OCI-LY1 (cell line): ENCODE data around the gene SMAD3.

Experiments used
- H2AFZ ChIP-seq: fragments of 200-600 bp; sonication (generic), shearing (Covaris generic); 2 replicates; pipeline ENCODE4 v1.6.0; 2014; ENCODE audit warnings: antibody characterized with exemption, mild to moderate bottlenecking, low read length
- H3F3A ChIP-seq: fragments of 200-600 bp; sonication (generic), shearing (Covaris generic); 2 replicates; pipeline ENCODE4 v1.6.0; 2014; ENCODE audit warnings: mild to moderate bottlenecking, antibody characterized with exemption, low read length, moderate library complexity; ENCODE audit not compliant: insufficient read depth
- H3K27ac ChIP-seq: fragments of 200-600 bp; sonication (generic); 2 replicates; pipeline ENCODE4 v1.5.1; 2014; ENCODE audit warnings: low read length, mixed run types, mild to moderate bottlenecking, low read depth; ENCODE audit not compliant: poor library complexity, severe bottlenecking
- H3K27me3 ChIP-seq: fragments of 200-600 bp; sonication (generic); 2 replicates; pipeline ENCODE4 v1.6.0; 2014; ENCODE audit warnings: antibody characterized with exemption, mild to moderate bottlenecking, low read length, moderate library complexity; ENCODE audit not compliant: insufficient read depth
- H3K36me3 ChIP-seq: fragments of 200-600 bp; sonication (generic); 2 replicates; pipeline ENCODE4 v1.6.1; 2014; ENCODE audit warnings: mild to moderate bottlenecking, antibody characterized with exemption, low read length, moderate library complexity, mixed read lengths; ENCODE audit not compliant: insufficient read depth
- H3K4me1 ChIP-seq: fragments of 200-600 bp; sonication (generic); 2 replicates; pipeline ENCODE4 v1.5.1; 2014; ENCODE audit warnings: mild to moderate bottlenecking, low read length, moderate library complexity; ENCODE audit not compliant: insufficient read depth, severe bottlenecking
- H3K4me2 ChIP-seq: fragments of 200-600 bp; sonication (generic), shearing (Covaris generic); 2 replicates; pipeline ENCODE4 v1.6.1; 2014; ENCODE audit warnings: low read length
- H3K4me3 ChIP-seq: fragments of 200-600 bp; sonication (generic); 2 replicates; pipeline ENCODE4 v1.5.1; 2014; ENCODE audit warnings: low read length, low read depth, mild to moderate bottlenecking, mixed read lengths; ENCODE audit not compliant: poor library complexity, severe bottlenecking
- H3K79me2 ChIP-seq: fragments of 200-600 bp; shearing (Covaris generic); 2 replicates; pipeline ENCODE4 v1.6.1; 2016; ENCODE audit warnings: mixed run types, low read length, mixed read lengths; ENCODE audit not compliant: insufficient read depth
- H3K9ac ChIP-seq: fragments of 200-600 bp; sonication (generic), shearing (Covaris generic); 2 replicates; pipeline ENCODE4 v1.6.1; 2014; ENCODE audit warnings: mild to moderate bottlenecking, low read length, mixed read lengths
- H3K9me2 ChIP-seq: fragments of 200-600 bp; sonication (generic), shearing (Covaris generic); 2 replicates; pipeline ENCODE4 v1.6.1; 2014; ENCODE audit warnings: low read depth, mild to moderate bottlenecking, low read length, mixed read lengths
- H3K9me3 ChIP-seq: fragments of 200-600 bp; shearing (Covaris generic); 2 replicates; pipeline ENCODE4 v1.6.1; 2014; ENCODE audit warnings: low read length, mixed read lengths
- H4K20me1 ChIP-seq: fragments of 200-600 bp; sonication (generic), shearing (Covaris generic); 2 replicates; pipeline ENCODE4 v1.6.0; 2016; ENCODE audit warnings: mild to moderate bottlenecking, low read length; ENCODE audit not compliant: insufficient read depth
- CTCF ChIP-seq: fragments of 200-600 bp; sonication (generic), shearing (Covaris generic); IDR thresholded peaks from 2 replicates; pipeline ENCODE4 v1.5.1; 2017; ENCODE audit warnings: mild to moderate bottlenecking, antibody characterized with exemption, low read length, moderate library complexity, mixed read lengths
- EZH2 ChIP-seq: fragments of 200-600 bp; sonication (generic), shearing (Covaris generic); IDR thresholded peaks from 2 replicates; pipeline ENCODE4 v1.8.0; 2017; ENCODE audit warnings: borderline replicate concordance, mixed run types, mild to moderate bottlenecking, antibody characterized with exemption, low read length, moderate library complexity, mixed read lengths

Gene SMAD3

GRCh38 chr15:67048281-67049279, 16.8 kb upstream of the SMAD3 start:
- no peaks in the 10 kb centered on the region for H3K9me3 ChIP-seq
- H3F3A ChIP-seq = no peaks in the 10 kb centered on the region
- TF ChIP-seq EZH2 = no peak
- TF ChIP-seq CTCF = no peak
- H3K36me3 ChIP-seq = no peaks in the 10 kb centered on the region
- no peak overlapping the region for H3K4me3 ChIP-seq
- peaks cover 19% of the 10 kb centered on the region for H3K4me1 ChIP-seq
- no peak overlapping the region for H2AFZ ChIP-seq
- H4K20me1 ChIP-seq = no peaks in the 10 kb centered on the region
- H3K79me2 ChIP-seq = no peaks in the 10 kb centered on the region
- H3K9ac ChIP-seq = no peak overlapping the region
- H3K4me2 ChIP-seq = no peak overlapping the region
- H3K27me3 ChIP-seq = no peaks in the 10 kb centered on the region
- no peak overlapping the region for H3K27ac ChIP-seq
- H3K9me2 ChIP-seq = no peaks in the 10 kb centered on the region

- no peak overlapping the region for H3K27ac ChIP-seq
- H3F3A ChIP-seq = no peaks in the 10 kb centered on the region
- no peaks in the 10 kb centered on the region for H4K20me1 ChIP-seq
- no peaks in the 10 kb centered on the region for H3K36me3 ChIP-seq
- no peaks in the 10 kb centered on the region for H3K9me3 ChIP-seq
- no peak overlapping the region for H2AFZ ChIP-seq
- H3K4me3 ChIP-seq = no peak overlapping the region
- no peaks in the 10 kb centered on the region for H3K9me2 ChIP-seq
- no peaks in the 10 kb centered on the region for H3K79me2 ChIP-seq
- H3K27me3 ChIP-seq = no peaks in the 10 kb centered on the region
- TF ChIP-seq CTCF (no peak), EZH2 (no peak)
- H3K4me2 ChIP-seq = no peak overlapping the region
- H3K9ac ChIP-seq = no peak overlapping the region
- peaks cover 19% of the 10 kb centered on the region for H3K4me1 ChIP-seq
Measured at GRCh38 chr15:67049351-67050044, 15.9 kb upstream of the SMAD3 start.

- no peaks in the 10 kb centered on the region for H3K79me2 ChIP-seq
- no peak overlapping the region for H3K27ac ChIP-seq
Measured at GRCh38 chr15:67050062-67050461, 15.3 kb upstream of the SMAD3 start.

More at GRCh38 chr15:67050062-67050461, 15.3 kb upstream of the SMAD3 start:
- Histone ChIP-seq H3K9ac (no peak overlapping the region), H3K4me1 (peaks cover 19% of the 10 kb centered on the region), H3K36me3 (no peaks in the 10 kb centered on the region), H4K20me1 (no peaks in the 10 kb centered on the region), H3K9me2 (no peaks in the 10 kb centered on the region), H3F3A (no peaks in the 10 kb centered on the region), H3K4me3 (no peak overlapping the region), H3K4me2 (no peak overlapping the region; the same call in 1 of the 2 replicates), H2AFZ (no peak overlapping the region), H3K27me3 (no peaks in the 10 kb centered on the region), H3K9me3 (no peaks in the 10 kb centered on the region)
- no peak for TF ChIP-seq CTCF
- TF ChIP-seq EZH2 = no peak
